ENCODE data around the gene PTPRA. TPM values are rescaled to one million over a fixed set of nuclear protein-coding genes. Genes with fewer than 3 reads are reported as not detected.

The PTPRA gene
- total and polyA plus RNA-seq, 10 of the 15 experiments (the other 5 are each of a cell fraction or from before 2014, with no cell fraction given), result 3.9 to 62.1 (median 34.6) TPM

GRCh38 chr20:3088031-3088430 lies 214.8 kb downstream of the PTPRA start (continued):
- TF ChIP-seq SUZ12 (IDR thresholded peaks at IDR 0.05; ENCODE audit: unreplicated experiment) (no peak), BMI1 (IDR thresholded peaks at IDR 0.05; ENCODE audit: borderline replicate concordance) (no peak), SIN3A (IDR thresholded peaks at IDR 0.05; ENCODE audit: low read depth, low read length) (no peak), CUX1 (IDR thresholded peaks at IDR 0.05; ENCODE audit: insufficient replicate concordance, low read depth, low read length) (no peak), JUND (IDR thresholded peaks at IDR 0.05; ENCODE audit: low read depth, low read length) (no peak)

Other genes with a start within 250 kb of the PTPRA start
Only the 7 nearest of the 12 such genes appear.
- 0.62 and 0.71 TPM in 2 replicates for gene CPXM1, start 72.9 kb upstream of the PTPRA start, total RNA-seq (2014; rRNA removed)
- 0.22 and 0.23 TPM in 2 replicates for gene CPXM1, start 72.9 kb upstream of the PTPRA start, total RNA-seq (2014; rRNA removed; fragmentation: Illumina TruSeq; extraction: Trizol)
- gene CPXM1, start 72.9 kb upstream of the PTPRA start, total RNA-seq (2021), result 0.90 and 1.1 TPM in 2 replicates
- gene CPXM1, start 72.9 kb upstream of the PTPRA start, polyA plus RNA-seq (2011; rRNA removed), result 1.9 and 3.9 TPM in 2 replicates
- gene CPXM1, start 72.9 kb upstream of the PTPRA start, polyA plus RNA-seq (2014; fragmentation: Illumina TruSeq; extraction: Trizol), result 0.28 TPM in 1 of 2 replicates, not detected in the other
- not detected for gene CPXM1, start 72.9 kb upstream of the PTPRA start, polyA plus RNA-seq (2014; fragmentation: Nextera tagmentation; extraction: Ambion mirVana)
- gene CPXM1, start 72.9 kb upstream of the PTPRA start, polyA plus RNA-seq (2014; rRNA removed), result 0.54 and 0.91 TPM in 2 replicates
- under 1 TPM; 0.63 to 0.78 TPM for gene CPXM1, start 72.9 kb upstream of the PTPRA start, polyA plus RNA-seq (2016; fragmentation: Nextera tagmentation; extraction: Ambion mirVana)
- gene C20orf141, start 58.5 kb upstream of the PTPRA start, total RNA-seq (2014; rRNA removed), result not detected in 2 replicates
- not detected in 2 replicates for gene C20orf141, start 58.5 kb upstream of the PTPRA start, total RNA-seq (2014; rRNA removed; fragmentation: Illumina TruSeq; extraction: Trizol)
- gene C20orf141, start 58.5 kb upstream of the PTPRA start, total RNA-seq (2021), result not detected in 2 replicates
- gene C20orf141, start 58.5 kb upstream of the PTPRA start, polyA plus RNA-seq (2011; rRNA removed), result not detected in 2 replicates
- not detected in 2 replicates for gene C20orf141, start 58.5 kb upstream of the PTPRA start, polyA plus RNA-seq (2014; fragmentation: Illumina TruSeq; extraction: Trizol)
- gene C20orf141, start 58.5 kb upstream of the PTPRA start, polyA plus RNA-seq (2014; fragmentation: Nextera tagmentation; extraction: Ambion mirVana), result not detected
- not detected in 2 replicates for gene C20orf141, start 58.5 kb upstream of the PTPRA start, polyA plus RNA-seq (2014; rRNA removed)
- gene C20orf141, start 58.5 kb upstream of the PTPRA start, polyA plus RNA-seq (2016; fragmentation: Nextera tagmentation; extraction: Ambion mirVana), result not detected
- not detected in 2 replicates for gene TMEM239, start 57.1 kb upstream of the PTPRA start, total RNA-seq (2014; rRNA removed)
- not detected in 2 replicates for gene TMEM239, start 57.1 kb upstream of the PTPRA start, total RNA-seq (2014; rRNA removed; fragmentation: Illumina TruSeq; extraction: Trizol)
- gene TMEM239, start 57.1 kb upstream of the PTPRA start, total RNA-seq (2021), result not detected in 2 replicates
- gene TMEM239, start 57.1 kb upstream of the PTPRA start, polyA plus RNA-seq (2011; rRNA removed), result not detected in 2 replicates
- gene TMEM239, start 57.1 kb upstream of the PTPRA start, polyA plus RNA-seq (2014; fragmentation: Illumina TruSeq; extraction: Trizol), result not detected in 2 replicates
- gene TMEM239, start 57.1 kb upstream of the PTPRA start, polyA plus RNA-seq (2014; fragmentation: Nextera tagmentation; extraction: Ambion mirVana), result not detected
- gene TMEM239, start 57.1 kb upstream of the PTPRA start, polyA plus RNA-seq (2014; rRNA removed), result not detected in 2 replicates
- not detected for gene TMEM239, start 57.1 kb upstream of the PTPRA start, polyA plus RNA-seq (2016; fragmentation: Nextera tagmentation; extraction: Ambion mirVana)
- gene PCED1A, start 32.8 kb upstream of the PTPRA start, total RNA-seq (2014; rRNA removed), result 16.0 and 17.8 TPM in 2 replicates
- 9.1 and 9.5 TPM in 2 replicates for gene PCED1A, start 32.8 kb upstream of the PTPRA start, total RNA-seq (2014; rRNA removed; fragmentation: Illumina TruSeq; extraction: Trizol)
- 24.0 and 28.6 TPM in 2 replicates for gene PCED1A, start 32.8 kb upstream of the PTPRA start, total RNA-seq (2021)
- 9.1 and 18.8 TPM in 2 replicates for gene PCED1A, start 32.8 kb upstream of the PTPRA start, polyA plus RNA-seq (2011; rRNA removed)
- 3.9 and 11.3 TPM in 2 replicates for gene PCED1A, start 32.8 kb upstream of the PTPRA start, polyA plus RNA-seq (2014; fragmentation: Illumina TruSeq; extraction: Trizol)
- 10 to 100 TPM in 1 of 2 experiments, 1 to 10 TPM in 1; 4.5 to 12.7 TPM for gene PCED1A, start 32.8 kb upstream of the PTPRA start, polyA plus RNA-seq (2014; fragmentation: Nextera tagmentation; extraction: Ambion mirVana)
- 30.9 and 33.7 TPM in 2 replicates for gene PCED1A, start 32.8 kb upstream of the PTPRA start, polyA plus RNA-seq (2014; rRNA removed)
- 10 to 100 TPM in 1 of 2 experiments, 1 to 10 TPM in 1; 7.0 to 11.2 TPM for gene PCED1A, start 32.8 kb upstream of the PTPRA start, polyA plus RNA-seq (2016; fragmentation: Nextera tagmentation; extraction: Ambion mirVana)
- gene VPS16, start 32.7 kb upstream of the PTPRA start, total RNA-seq (2014; rRNA removed), result 26.6 and 27.2 TPM in 2 replicates
- gene VPS16, start 32.7 kb upstream of the PTPRA start, total RNA-seq (2014; rRNA removed; fragmentation: Illumina TruSeq; extraction: Trizol), result 16.1 and 16.8 TPM in 2 replicates
- 35.9 and 37.5 TPM in 2 replicates for gene VPS16, start 32.7 kb upstream of the PTPRA start, total RNA-seq (2021)
- gene VPS16, start 32.7 kb upstream of the PTPRA start, polyA plus RNA-seq (2011; rRNA removed), result 15.6 and 29.9 TPM in 2 replicates
- 9.5 and 18.1 TPM in 2 replicates for gene VPS16, start 32.7 kb upstream of the PTPRA start, polyA plus RNA-seq (2014; fragmentation: Illumina TruSeq; extraction: Trizol)
- 10 to 100 TPM in 1 of 2 experiments, 1 to 10 TPM in 1; 8.4 to 19.4 TPM for gene VPS16, start 32.7 kb upstream of the PTPRA start, polyA plus RNA-seq (2014; fragmentation: Nextera tagmentation; extraction: Ambion mirVana)
- gene VPS16, start 32.7 kb upstream of the PTPRA start, polyA plus RNA-seq (2014; rRNA removed), result 31.8 and 34.3 TPM in 2 replicates
- 10 to 100 TPM; 26.3 to 26.5 TPM for gene VPS16, start 32.7 kb upstream of the PTPRA start, polyA plus RNA-seq (2016; fragmentation: Nextera tagmentation; extraction: Ambion mirVana)
- gene GNRH2, start 170.1 kb downstream of the PTPRA start, total RNA-seq (2014; rRNA removed), result not detected in 2 replicates
- not detected in 2 replicates for gene GNRH2, start 170.1 kb downstream of the PTPRA start, total RNA-seq (2014; rRNA removed; fragmentation: Illumina TruSeq; extraction: Trizol)
- 0.64 and 0.85 TPM in 2 replicates for gene GNRH2, start 170.1 kb downstream of the PTPRA start, total RNA-seq (2021)
- 0.31 TPM in 1 of 2 replicates, not detected in the other for gene GNRH2, start 170.1 kb downstream of the PTPRA start, polyA plus RNA-seq (2011; rRNA removed)
- gene GNRH2, start 170.1 kb downstream of the PTPRA start, polyA plus RNA-seq (2014; fragmentation: Illumina TruSeq; extraction: Trizol), result not detected in 2 replicates
- gene GNRH2, start 170.1 kb downstream of the PTPRA start, polyA plus RNA-seq (2014; fragmentation: Nextera tagmentation; extraction: Ambion mirVana), result not detected
- 0.12 and 0.15 TPM in 2 replicates for gene GNRH2, start 170.1 kb downstream of the PTPRA start, polyA plus RNA-seq (2014; rRNA removed)
- gene GNRH2, start 170.1 kb downstream of the PTPRA start, polyA plus RNA-seq (2016; fragmentation: Nextera tagmentation; extraction: Ambion mirVana), result not detected
- 52.0 and 58.7 TPM in 2 replicates for gene MRPS26, start 172.6 kb downstream of the PTPRA start, total RNA-seq (2014; rRNA removed)
- gene MRPS26, start 172.6 kb downstream of the PTPRA start, total RNA-seq (2014; rRNA removed; fragmentation: Illumina TruSeq; extraction: Trizol), result 23.4 and 25.8 TPM in 2 replicates
- 51.5 and 56.7 TPM in 2 replicates for gene MRPS26, start 172.6 kb downstream of the PTPRA start, total RNA-seq (2021)
- gene MRPS26, start 172.6 kb downstream of the PTPRA start, polyA plus RNA-seq (2011; rRNA removed), result 25.0 and 36.3 TPM in 2 replicates
- 9.9 and 18.8 TPM in 2 replicates for gene MRPS26, start 172.6 kb downstream of the PTPRA start, polyA plus RNA-seq (2014; fragmentation: Illumina TruSeq; extraction: Trizol)
- gene MRPS26, start 172.6 kb downstream of the PTPRA start, polyA plus RNA-seq (2014; fragmentation: Nextera tagmentation; extraction: Ambion mirVana), result 1 to 10 TPM; 3.9 to 9.3 TPM
- 60.9 and 69.4 TPM in 2 replicates for gene MRPS26, start 172.6 kb downstream of the PTPRA start, polyA plus RNA-seq (2014; rRNA removed)
- gene MRPS26, start 172.6 kb downstream of the PTPRA start, polyA plus RNA-seq (2016; fragmentation: Nextera tagmentation; extraction: Ambion mirVana), result 10 to 100 TPM; 80.7 to 95.3 TPM